ENCODE results near the gene TMEM69.

- no peak for TF ChIP-seq CTCF (IDR thresholded peaks at IDR 0.05)
- no peak for TF ChIP-seq POLR2A (IDR thresholded peaks at IDR 0.05)
These were observed 19.5 kb upstream of the TMEM69 start for GRCh38 chr1:45668526-45668925.

Measured in esophagus squamous epithelium (tissue), 4 donors.